ENCODE measurements around the gene TMEM63A. TPM values are rescaled to one million over a fixed set of nuclear protein-coding genes. Genes with fewer than 3 reads are reported as not detected.
"Not testable (repeated sequence)": the region's sequence is repeated elsewhere in the genome, so short reads cannot be mapped to it uniquely, and the experiment has no call there.

TMEM63A gene
- total RNA-seq, 1 experiment from 2014 or later, result 7.4 TPM

DNA sequence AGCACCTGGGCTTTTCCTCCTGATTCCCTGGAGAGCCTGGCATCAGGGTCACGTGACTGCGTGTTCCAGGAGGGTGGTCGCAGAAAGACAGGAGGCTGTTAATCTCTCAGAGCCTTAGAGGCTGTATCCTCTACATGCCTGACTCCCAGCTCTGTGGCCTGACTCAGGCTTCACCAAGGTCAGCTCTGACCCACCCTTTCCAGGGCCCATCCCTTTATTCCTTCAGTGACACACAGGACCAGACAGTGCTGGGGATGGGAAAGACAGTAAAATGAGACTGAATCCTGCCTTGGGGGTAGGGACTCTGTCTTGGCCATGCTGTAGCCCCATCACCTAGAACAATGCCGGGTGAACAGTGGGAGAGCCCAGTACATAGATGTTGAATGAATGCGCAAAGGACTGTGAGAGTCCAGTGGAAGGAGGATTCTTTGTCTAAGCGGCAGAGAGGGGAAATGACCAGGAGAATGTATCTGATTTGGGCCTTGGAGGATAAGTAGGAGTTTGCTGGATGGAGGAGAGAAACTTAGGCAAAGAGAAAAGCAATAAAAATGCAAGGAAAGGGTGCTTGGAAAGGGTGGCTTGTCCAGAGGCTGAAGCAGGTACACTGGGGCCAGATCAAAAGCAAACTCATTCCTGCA is 39.3 kb downstream of the TMEM63A start:
- DNase-seq (ENCODE audit: low read depth, low spot score), result no peak

DNA sequence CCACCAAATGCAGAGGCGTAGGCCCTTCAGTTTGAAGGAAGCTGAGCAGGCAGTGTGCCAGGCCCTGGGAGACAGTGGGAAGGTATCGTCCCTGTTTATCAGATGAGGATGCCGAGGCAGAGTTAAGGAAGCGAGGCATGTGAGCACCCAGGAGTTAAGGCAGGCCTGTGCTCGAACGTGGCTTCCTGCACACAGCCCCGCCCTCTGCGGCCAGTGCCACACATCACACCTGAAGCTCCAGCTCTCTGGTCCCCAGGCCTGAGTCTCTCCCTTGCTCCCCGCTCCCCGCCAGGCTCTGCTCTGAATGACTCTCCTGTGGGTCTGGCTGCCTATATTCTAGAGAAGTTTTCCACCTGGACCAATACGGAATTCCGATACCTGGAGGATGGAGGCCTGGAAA is 40.1 kb downstream of the TMEM63A start:
- in situ Hi-C loops (cut with HindIII; ENCODE audit: low pct_unique_long_range_greater_than_20kb, low sequenced_read_pairs), result no loop called here

More for the DNA sequence above, 39.3 kb downstream of the TMEM63A start:
- in situ Hi-C loops (cut with HindIII; ENCODE audit: low pct_unique_long_range_greater_than_20kb, low sequenced_read_pairs), result no loop called here

DNA sequence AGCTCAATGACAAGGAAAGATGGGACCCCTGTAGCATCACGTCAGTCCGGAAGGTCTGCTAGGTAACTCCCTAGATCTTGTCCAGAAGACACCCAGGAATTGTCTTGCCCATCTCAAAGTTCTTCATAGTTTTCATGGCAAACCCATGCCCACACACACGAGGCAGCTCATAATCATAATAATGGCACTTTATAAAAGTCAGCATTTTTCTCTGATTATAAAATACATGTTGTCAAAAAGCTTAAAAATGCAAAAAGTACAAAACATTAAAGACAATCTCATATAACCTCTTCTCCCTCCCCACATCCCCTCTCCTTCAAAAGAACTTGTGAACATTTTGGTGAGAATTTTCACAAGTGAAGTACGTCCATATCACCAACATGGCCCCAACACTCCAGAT is 41.5 kb downstream of the TMEM63A start:
- in situ Hi-C loops (cut with HindIII; ENCODE audit: low pct_unique_long_range_greater_than_20kb, low sequenced_read_pairs), result no loop called here
- no peak for DNase-seq (ENCODE audit: low read depth, low spot score)

More for the DNA sequence above, 40.1 kb downstream of the TMEM63A start:
- DNase-seq (ENCODE audit: low read depth, low spot score), result no peak

DNA sequence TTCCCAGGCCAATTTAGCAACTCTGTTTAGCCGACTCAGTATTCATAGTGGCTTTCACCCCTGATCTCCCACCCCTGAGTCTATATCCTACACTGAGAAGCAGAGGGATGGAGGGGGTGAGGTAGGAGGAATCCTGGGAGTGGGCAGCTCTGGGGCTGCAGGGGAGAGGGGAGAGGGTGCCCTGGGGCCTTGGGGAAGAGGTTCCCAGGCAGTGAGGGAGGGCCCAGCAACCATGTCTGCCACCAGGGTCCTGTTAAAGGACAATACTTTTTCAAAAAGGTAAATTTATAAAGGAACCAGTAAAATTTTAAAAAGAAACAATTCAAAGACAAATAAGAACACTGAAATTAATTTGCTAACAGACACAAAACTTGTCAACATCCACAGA is 42.0 kb downstream of the TMEM63A start:
- in situ Hi-C loops (cut with HindIII; ENCODE audit: low pct_unique_long_range_greater_than_20kb, low sequenced_read_pairs), result no loop called here
- no peak for DNase-seq (ENCODE audit: low read depth, low spot score)

DNA sequence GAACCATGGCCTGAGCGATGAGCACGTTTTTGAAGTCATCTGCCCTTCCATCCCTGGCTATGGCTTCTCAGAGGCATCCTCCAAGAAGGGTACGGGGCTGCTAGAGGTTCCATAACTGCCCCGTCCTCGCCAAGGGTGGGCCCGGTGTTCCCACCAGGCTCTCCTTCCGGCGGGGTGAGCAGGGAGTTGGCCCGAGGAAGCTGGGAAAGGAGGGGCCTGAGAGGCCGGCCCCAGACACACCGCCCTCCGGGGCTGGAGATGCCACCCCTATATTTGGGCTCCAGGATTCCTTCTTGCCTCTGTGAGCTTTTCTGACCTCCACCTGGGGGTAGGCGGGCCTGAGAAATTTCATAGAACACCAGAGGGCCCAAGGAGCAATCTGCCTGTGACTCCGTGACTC is 43.4 kb downstream of the TMEM63A start:
- DNase-seq (ENCODE audit: low read depth, low spot score), result no peak
- in situ Hi-C loops (cut with HindIII; ENCODE audit: low pct_unique_long_range_greater_than_20kb, low sequenced_read_pairs), result no loop called here

DNA sequence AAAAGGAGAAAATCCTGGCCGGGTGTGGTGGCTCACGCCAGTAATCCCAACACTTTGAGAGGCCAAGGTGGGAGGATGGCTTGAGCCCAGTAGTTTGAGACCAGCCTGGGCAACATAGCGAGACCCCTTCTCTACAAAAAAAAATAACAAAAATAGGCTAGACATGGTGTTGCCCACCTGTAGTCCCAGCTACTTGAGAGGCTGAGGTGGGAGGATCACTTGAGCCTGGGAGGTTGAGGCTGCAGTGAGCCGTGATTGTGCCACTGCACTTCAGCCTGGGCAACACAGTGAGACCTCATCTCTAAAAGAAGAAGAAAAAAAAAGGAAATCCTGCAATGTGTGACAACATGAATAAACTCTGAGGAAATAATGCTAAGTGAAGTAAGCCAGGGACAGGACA is 45.9 kb downstream of the TMEM63A start:
- in situ Hi-C loops (cut with HindIII; ENCODE audit: low pct_unique_long_range_greater_than_20kb, low sequenced_read_pairs); DNase-seq (ENCODE audit: low read depth, low spot score): not testable (repeated sequence)

DNA sequence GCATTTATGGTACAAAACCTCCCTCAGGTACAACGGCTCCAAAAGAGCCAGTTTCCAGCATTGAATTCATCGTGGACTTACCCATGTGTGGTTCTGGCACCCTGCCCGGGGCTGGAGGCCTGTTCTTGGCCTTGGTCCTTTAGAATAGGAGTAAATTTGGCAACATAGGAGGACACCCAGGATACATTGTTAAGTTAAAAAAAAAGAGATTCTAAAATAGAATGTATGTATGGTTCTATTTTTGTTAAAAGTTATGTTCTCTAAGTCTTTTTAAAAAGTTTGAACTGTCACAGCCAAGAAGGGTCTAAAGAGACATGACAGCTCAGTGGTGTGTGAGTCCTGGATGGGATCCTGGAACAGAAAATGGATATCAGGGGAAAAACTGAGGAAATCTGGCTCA is 46.3 kb downstream of the TMEM63A start:
- no peak for DNase-seq (ENCODE audit: low read depth, low spot score)
- in situ Hi-C loops (cut with HindIII; ENCODE audit: low pct_unique_long_range_greater_than_20kb, low sequenced_read_pairs), result no loop called here

DNA sequence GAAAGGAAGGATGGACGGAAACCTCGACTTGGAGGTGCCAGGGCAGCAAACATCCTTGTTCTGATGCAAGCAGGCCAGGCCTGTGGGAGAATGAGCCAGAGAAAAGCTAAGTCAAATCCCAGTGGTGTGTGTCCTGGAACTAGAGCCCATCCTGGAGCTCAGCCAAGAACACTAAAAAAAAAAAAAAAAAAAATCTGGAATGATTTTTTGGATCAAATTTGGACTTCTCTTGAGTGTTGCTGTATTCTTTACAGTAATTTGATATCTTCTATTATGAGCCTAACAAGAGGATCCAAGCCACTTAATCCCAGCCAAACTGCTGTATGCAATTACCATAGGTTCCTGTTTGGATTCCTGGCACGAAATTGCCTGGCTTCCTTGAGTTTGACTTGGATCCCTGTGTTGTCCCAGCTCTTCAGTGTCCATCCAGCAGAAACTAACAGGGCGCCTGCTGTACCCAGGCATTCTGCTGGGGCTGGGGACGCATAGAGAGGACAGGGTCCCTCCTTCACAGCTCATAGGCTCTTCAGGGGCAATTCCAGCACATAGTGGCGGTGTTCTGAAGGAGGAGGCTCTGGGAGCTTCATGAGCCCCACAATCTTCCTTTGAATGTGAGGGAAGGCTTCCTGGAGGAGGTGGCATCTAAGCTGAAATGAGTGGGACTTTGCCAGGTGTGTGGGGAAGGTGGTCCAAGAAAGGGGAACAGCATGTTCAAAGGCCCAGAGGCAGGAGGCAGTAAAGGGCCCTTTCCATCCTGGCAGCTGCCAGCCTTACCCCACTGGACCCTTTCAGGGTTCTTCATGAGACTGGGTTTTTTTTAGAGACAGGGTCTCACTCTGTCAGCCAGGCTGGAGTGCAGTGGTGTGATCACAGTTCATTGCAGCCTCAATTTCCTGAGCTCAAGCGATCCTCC is 47.5 kb downstream of the TMEM63A start:
- no peak for DNase-seq (ENCODE audit: low read depth, low spot score)
- in situ Hi-C loops (cut with HindIII; ENCODE audit: low pct_unique_long_range_greater_than_20kb, low sequenced_read_pairs), result no loop called here

DNA sequence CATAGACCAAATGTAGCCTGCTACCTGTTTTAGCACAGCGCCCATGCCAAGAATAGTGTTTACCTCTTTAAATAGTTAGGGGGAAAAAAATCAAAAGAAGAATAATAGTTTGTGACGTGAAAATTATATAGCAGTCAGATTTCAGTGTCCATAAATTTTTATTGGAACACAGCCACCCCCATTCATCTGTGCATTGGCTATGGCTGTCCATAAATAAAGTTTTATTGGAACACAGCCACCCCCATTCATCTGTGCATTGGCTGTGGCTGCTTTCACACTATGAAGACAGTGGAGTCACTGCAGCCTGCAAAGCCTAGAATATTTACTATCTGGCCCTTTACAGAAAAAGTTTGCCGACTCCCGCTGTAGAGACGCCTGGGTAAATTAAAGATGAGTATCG is 51.3 kb downstream of the TMEM63A start:
- in situ Hi-C loops (cut with HindIII; ENCODE audit: low pct_unique_long_range_greater_than_20kb, low sequenced_read_pairs), result no loop called here
- DNase-seq (ENCODE audit: low read depth, low spot score), result no peak

DNA sequence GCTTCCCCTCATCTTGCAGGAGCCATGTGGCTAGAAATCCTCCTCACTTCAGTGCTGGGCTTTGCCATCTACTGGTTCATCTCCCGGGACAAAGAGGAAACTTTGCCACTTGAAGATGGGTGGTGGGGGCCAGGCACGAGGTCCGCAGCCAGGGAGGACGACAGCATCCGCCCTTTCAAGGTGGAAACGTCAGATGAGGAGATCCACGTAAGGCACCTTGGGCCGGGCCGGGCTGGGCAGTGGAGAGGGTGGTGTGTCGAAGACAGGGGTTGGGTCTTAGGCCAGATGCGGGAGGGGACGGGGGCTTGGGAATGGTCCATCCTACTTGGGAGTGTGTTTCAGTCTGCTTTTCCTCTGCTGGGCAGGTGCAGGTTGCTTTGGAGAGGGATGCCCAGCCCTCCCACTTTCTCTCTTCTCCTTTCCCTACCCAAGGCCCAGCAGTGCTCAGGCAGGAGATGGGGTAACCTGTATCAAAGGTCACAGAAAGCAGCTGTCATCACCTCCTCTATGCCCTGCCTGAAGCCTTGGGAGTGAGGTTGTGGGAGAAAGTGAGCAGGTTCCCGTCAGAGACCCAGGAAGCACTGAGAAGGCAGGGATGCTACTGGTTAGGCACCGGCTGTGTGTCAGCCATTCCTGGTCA is 53.4 kb downstream of the TMEM63A start:
- in situ Hi-C loops (cut with HindIII; ENCODE audit: low pct_unique_long_range_greater_than_20kb, low sequenced_read_pairs), result no loop called here
- no peak for DNase-seq (ENCODE audit: low read depth, low spot score)

DNA sequence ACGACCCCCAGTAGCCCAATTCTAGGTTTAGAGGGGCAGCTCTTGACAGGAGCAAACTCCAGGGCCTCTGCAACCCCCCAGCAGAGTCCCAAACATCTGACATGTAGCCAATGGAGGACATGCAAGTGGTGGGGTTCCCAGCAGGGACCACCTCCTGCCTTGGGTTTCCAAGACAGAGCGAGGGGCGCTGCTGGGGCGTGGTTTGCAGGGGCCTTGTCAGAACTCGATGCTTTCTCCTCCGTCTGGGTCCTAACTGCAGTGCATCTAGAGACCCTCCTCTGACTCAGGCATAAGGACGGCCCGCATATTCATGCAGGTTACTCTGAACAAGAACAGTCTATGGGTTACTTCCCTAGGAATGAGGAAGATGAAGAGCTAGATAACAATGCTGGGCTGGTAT is 55.1 kb downstream of the TMEM63A start:
- in situ Hi-C loops (cut with HindIII; ENCODE audit: low pct_unique_long_range_greater_than_20kb, low sequenced_read_pairs), result no loop called here
- DNase-seq (ENCODE audit: low read depth, low spot score), result no peak

DNA sequence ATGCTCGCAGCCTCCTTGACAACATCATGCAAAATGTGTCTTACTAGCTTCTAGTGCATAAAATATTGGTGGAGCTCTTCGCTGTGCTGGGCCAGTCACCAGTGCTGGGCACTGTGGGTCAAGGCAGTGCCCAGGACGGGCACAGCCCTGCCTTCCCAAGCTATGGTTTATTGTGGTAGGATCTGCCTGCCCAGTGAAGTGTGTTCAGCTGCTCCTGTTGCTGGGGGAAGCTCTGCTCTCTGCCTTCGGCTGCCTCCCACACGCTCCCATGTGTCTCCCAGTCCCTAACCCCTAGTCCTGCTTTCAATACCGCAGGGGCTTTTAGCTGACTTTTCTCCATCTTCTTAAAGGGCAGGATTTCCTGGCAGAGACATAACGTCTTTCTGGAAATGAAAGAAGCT is 56.6 kb downstream of the TMEM63A start:
- in situ Hi-C loops (cut with HindIII; ENCODE audit: low pct_unique_long_range_greater_than_20kb, low sequenced_read_pairs), result no loop called here
- no peak for DNase-seq (ENCODE audit: low read depth, low spot score)

DNA sequence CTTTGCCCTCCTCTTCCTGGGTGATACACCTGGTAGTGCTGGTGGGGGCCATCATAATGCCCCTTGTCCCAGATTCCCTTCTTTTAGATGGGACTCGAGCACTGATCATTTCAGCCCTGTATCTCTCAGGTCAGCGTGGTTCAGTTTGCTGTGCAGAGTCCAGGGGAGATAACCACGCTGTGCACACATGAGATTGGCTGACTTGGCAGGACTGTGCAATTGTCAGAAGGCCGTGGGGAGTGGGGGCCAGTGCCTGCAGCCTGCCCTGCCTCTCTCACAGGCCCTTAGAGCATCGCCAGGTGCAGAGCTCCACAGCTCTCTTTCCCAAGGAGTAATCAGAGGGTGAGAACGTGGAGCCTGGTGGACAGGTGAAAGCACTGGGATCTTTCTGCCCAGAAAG is 57.1 kb downstream of the TMEM63A start:
- no peak for DNase-seq (ENCODE audit: low read depth, low spot score)
- in situ Hi-C loops (cut with HindIII; ENCODE audit: low pct_unique_long_range_greater_than_20kb, low sequenced_read_pairs), result no loop called here

DNA sequence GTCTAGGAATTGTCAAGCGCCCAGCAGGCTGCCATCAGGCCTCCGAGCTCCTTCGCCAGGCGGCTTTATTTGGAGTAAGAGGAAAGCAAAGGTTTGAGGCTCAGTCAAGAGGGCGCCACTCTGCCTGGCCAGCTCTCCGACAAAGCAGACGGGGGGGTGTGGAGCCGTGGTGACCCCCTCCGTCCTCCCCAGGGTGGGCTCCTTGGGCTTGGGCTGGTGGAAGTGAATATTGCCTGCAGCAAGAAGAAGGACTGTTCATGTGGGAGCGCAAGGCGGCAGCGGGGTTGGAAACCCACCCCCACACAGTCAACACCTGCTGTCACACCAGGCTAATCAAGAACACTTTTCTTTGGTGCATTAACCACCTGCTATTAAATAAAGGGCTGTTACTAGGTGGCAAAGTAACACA is 57.6 kb downstream of the TMEM63A start:
- in situ Hi-C loops (cut with HindIII; ENCODE audit: low pct_unique_long_range_greater_than_20kb, low sequenced_read_pairs), result no loop called here
- no peak for DNase-seq (ENCODE audit: low read depth, low spot score)

DNA sequence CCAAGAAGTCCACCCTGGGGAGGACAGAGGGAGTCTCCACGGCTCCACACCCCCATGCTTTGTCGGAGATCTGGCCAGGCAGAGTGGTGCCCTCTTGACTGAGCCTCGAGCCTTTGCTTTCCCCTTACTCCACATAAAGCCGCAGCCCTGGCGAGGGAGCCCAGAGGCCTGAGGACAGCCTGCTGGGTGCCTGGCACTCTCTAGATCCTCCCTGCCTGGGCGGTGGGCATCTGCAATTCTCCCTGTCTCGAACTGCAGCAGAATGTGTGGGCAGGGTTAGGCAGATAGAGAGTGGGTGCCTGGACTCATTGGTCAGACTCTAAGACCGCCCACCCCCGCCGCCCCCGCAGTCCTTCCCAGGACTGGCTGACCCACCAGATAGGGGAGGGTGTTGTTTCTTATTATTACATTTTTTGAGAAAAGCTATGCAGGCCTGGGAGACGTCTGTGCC is 58.3 kb downstream of the TMEM63A start:
- in situ Hi-C loops (cut with HindIII; ENCODE audit: low pct_unique_long_range_greater_than_20kb, low sequenced_read_pairs), result no loop called here

DNA sequence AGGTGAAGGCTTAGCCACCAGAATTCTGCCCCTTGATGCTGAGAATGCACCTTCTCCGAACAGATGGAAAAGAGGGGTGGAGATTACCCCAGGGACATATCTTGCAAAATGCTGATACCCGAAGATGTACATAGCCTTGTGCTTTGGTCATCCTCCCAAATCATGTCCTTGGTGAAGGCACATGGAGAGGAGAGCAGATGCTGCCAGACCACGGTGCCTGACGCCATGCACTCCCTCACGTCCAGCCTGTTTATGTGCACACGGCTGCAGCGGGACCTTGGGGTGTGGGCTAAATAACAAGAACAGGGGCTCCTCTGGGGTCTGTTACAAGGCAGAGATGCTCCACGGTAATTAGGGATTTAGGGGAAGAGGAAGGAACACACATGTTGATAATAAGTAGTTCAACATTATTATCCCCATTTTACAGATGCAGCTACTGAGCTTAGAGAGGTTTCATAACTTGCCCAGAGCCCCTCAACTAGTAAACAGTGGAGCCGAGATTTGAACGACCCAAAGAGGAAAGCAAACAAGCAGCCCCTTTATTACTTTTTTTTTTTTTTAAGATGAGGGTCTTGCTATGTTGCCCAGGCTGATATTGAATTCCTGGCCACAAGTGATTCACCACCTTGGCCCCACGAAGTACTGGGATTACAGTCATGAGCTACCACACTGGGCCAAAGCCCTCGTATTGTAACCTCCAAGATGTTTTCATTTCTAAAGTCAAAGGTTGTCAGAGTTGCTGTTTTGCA is 59.4 kb downstream of the TMEM63A start:
- no peak for DNase-seq (ENCODE audit: low read depth, low spot score)
- in situ Hi-C loops (cut with HindIII; ENCODE audit: low pct_unique_long_range_greater_than_20kb, low sequenced_read_pairs), result no loop called here

More for the DNA sequence above, 58.3 kb downstream of the TMEM63A start:
- DNase-seq (ENCODE audit: low read depth, low spot score), result no peak

DNA sequence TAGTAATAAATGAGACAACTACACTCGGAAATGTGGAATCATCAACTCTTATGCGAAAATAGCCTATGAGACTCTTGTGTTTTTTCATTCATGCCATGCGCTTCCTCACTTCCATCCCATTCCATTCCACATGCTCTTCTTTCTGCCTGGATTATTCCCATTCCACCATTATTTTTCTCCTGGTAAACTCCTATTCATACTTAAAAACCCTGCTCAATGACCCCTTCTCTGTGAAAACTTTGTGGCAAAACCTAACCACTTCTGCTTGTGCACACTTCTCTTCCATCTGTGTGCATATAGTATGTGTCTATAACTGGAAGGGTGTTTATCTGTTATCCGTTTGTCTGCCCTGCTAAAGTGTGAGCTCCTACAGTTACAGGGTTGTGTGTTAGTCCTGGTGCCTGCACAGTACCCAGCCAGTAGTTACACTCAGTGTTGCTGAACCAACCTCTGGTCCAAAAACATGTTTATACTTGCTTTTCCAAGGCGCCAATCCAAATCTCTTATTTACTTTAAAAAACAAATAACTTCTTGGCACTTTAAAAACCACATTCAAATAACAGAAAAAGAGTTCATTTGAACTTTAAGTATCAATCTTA is 61.6 kb downstream of the TMEM63A start:
- DNase-seq (ENCODE audit: low read depth, low spot score), result no peak
- in situ Hi-C loops (cut with HindIII; ENCODE audit: low pct_unique_long_range_greater_than_20kb, low sequenced_read_pairs), result no loop called here

Measured in SK-MEL-5 (cell line).